GM23338 (cell line): Measurements from ENCODE around the gene GRID1. TPM values are rescaled to one million over a fixed set of nuclear protein-coding genes. Genes with fewer than 3 reads are reported as not detected.
"Not testable (repeated sequence)": the region's sequence is repeated elsewhere in the genome, so short reads cannot be mapped to it uniquely, and the experiment has no call there.

Experiments
- ATAC-seq: fragments of 200-7000 bp; cut with Tn5 transposase; 3 replicates; pipeline ENCODE4 v1.9.1; 2020
- DNase-seq: peaks from one replicate; pipeline ENCODE4 v3.0.0-alpha.2; 2015; ENCODE audit warnings: low spot score
- H2AFZ ChIP-seq: fragments of 200-600 bp; sonication (generic); 2 replicates; pipeline ENCODE4 v1.8.0; 2016; ENCODE audit warnings: antibody characterized with exemption, mild to moderate bottlenecking, moderate library complexity
- H3F3A ChIP-seq: fragments of 200-600 bp; sonication (generic); replicated peaks from 2 replicates; pipeline ENCODE4 v1.8.0; 2017; ENCODE audit warnings: antibody characterized with exemption, mixed run types, low read depth
- H3K27ac ChIP-seq: fragments of 200-600 bp; sonication (generic); 2 replicates; pipeline ENCODE4 v1.6.1; 2016; ENCODE audit warnings: low read depth
- H3K27me3 ChIP-seq: fragments of 200-600 bp; sonication (generic); 2 replicates; pipeline ENCODE4 v1.8.0; 2016; ENCODE audit warnings: mild to moderate bottlenecking, mixed run types, moderate library complexity; ENCODE audit not compliant: insufficient read depth
- H3K36me3 ChIP-seq: fragments of 200-600 bp; sonication (generic); 2 replicates; pipeline ENCODE4 v1.8.0; 2016; ENCODE audit warnings: mild to moderate bottlenecking; ENCODE audit not compliant: insufficient read depth
- H3K4me1 ChIP-seq: fragments of 200-600 bp; sonication (generic); 2 replicates; pipeline ENCODE4 v1.8.0; 2016; ENCODE audit warnings: mild to moderate bottlenecking, moderate library complexity; ENCODE audit not compliant: insufficient read depth
- H3K4me2 ChIP-seq: fragments of 200-600 bp; sonication (generic); 2 replicates; pipeline ENCODE4 v1.7.1; 2017; ENCODE audit warnings: mixed run types
- H3K4me3 ChIP-seq: fragments of 200-600 bp; sonication (generic); 2 replicates; pipeline ENCODE4 v1.6.1; 2016; ENCODE audit warnings: mixed run types
- H3K79me2 ChIP-seq: fragments of 200-600 bp; sonication (generic); replicated peaks from 2 replicates; pipeline ENCODE4 v1.8.0; 2017; ENCODE audit warnings: mild to moderate bottlenecking; ENCODE audit not compliant: insufficient read depth
- H3K9me2 ChIP-seq: fragments of 200-600 bp; sonication (generic); 2 replicates; pipeline ENCODE4 v1.8.0; 2017; ENCODE audit not compliant: insufficient read depth
- H4K20me1 ChIP-seq: fragments of 200-600 bp; sonication (generic); replicated peaks from 2 replicates; pipeline ENCODE4 v1.8.0; 2017; ENCODE audit warnings: mild to moderate bottlenecking; ENCODE audit not compliant: insufficient read depth
- H3K27ac Mint-ChIP-seq: 2 replicates; pipeline ENCODE4 v1.8.0; 2020; ENCODE audit warnings: inconsistent platforms, mild to moderate bottlenecking, moderate library complexity, mixed read lengths
- H3K27me3 Mint-ChIP-seq: 3 replicates; pipeline ENCODE4 v1.8.0; 2022; ENCODE audit warnings: low read depth, mild to moderate bottlenecking, moderate library complexity, mixed read lengths, inconsistent platforms; ENCODE audit not compliant: insufficient read depth, poor library complexity
- H3K36me3 Mint-ChIP-seq: 3 replicates; pipeline ENCODE4 v1.8.0; 2021; ENCODE audit warnings: low read depth, mild to moderate bottlenecking, inconsistent platforms, moderate library complexity, mixed read lengths
- H3K4me1 Mint-ChIP-seq: 3 replicates; pipeline ENCODE4 v1.8.0; 2020; ENCODE audit warnings: mild to moderate bottlenecking, inconsistent platforms, mixed read lengths
- H3K4me3 Mint-ChIP-seq: 3 replicates; pipeline ENCODE4 v1.8.0; 2021; ENCODE audit warnings: moderate library complexity, mild to moderate bottlenecking, inconsistent platforms, mixed read lengths
- H3K9me3 Mint-ChIP-seq: 3 replicates; pipeline ENCODE4 v1.8.0; 2020; ENCODE audit warnings: moderate library complexity, mild to moderate bottlenecking, inconsistent platforms, mixed read lengths
- JUNB ChIP-seq: IDR thresholded peaks from one replicate; pipeline ENCODE4 v1.6.1; 2016; ENCODE audit warnings: antibody characterized with exemption; ENCODE audit not compliant: unreplicated experiment
- POLR2AphosphoS5 ChIP-seq: IDR thresholded peaks from 2 replicates; pipeline ENCODE4 v1.6.1; 2016; ENCODE audit warnings: antibody characterized with exemption, low read depth
- polyA plus RNA-seq: library from polyadenylated mRNA; unstranded; fragments of >200 nt; fragmentation: Nextera tagmentation; extraction: Ambion mirVana; gene quantifications from 2 replicates; pipeline ENCODE4 v1.2.1, GENCODE V29; 2016
- total RNA-seq: library from RNA; depleted of rRNA; stranded (reverse); fragments of >200 nt; shearing (Covaris generic); gene quantifications from 2 replicates; pipeline ENCODE4 v1.2.3, GENCODE V29; 2014
- TF ChIP-seq, protein P1 (sequence below), 2 experiments: fragments of 200-600 bp in 1 of 2; sonication (generic) in 1 of 2; conservative IDR thresholded peaks; 2 replicates each; pipeline versions ENCODE4 v1.5.1 to v1.6.1; 2016 to 2017; ENCODE audit warnings: antibody characterized with exemption in 2 of 2, low read depth in 2 of 2, mild to moderate bottlenecking in 2 of 2, moderate library complexity in 1 of 2
- TF ChIP-seq, protein P2 (sequence below): IDR thresholded peaks from 2 replicates; pipeline ENCODE4 v1.6.1; 2016; ENCODE audit warnings: antibody characterized with exemption

GRID1 gene
- total and polyA plus RNA-seq, 2 experiments from 2014 or later = 0.14 to 0.15 TPM

DNA sequence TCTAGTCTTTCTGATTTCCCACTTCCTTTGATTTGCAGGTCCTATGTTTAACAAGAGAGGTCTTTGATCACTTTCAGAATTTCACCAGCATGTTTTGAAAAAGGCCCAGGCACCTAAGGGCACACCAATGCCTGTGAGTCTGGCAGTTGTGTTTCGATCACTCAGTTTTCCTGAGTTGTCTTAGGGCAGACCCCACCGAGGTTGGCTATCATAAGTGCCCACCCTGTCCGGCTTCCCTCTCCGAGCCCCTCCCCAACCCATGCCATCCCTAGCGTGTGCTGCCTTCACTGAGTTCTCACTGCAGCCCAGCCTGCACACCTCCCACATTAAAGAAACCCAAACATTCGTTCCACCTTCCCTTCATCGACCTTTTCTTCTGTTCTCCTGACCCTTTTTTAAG, 257.9 kb downstream of the GRID1 start (continued):
- TF ChIP-seq, protein P1, sequence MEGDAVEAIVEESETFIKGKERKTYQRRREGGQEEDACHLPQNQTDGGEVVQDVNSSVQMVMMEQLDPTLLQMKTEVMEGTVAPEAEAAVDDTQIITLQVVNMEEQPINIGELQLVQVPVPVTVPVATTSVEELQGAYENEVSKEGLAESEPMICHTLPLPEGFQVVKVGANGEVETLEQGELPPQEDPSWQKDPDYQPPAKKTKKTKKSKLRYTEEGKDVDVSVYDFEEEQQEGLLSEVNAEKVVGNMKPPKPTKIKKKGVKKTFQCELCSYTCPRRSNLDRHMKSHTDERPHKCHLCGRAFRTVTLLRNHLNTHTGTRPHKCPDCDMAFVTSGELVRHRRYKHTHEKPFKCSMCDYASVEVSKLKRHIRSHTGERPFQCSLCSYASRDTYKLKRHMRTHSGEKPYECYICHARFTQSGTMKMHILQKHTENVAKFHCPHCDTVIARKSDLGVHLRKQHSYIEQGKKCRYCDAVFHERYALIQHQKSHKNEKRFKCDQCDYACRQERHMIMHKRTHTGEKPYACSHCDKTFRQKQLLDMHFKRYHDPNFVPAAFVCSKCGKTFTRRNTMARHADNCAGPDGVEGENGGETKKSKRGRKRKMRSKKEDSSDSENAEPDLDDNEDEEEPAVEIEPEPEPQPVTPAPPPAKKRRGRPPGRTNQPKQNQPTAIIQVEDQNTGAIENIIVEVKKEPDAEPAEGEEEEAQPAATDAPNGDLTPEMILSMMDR (conservative IDR thresholded peaks at IDR 0.05; ENCODE audit: low read depth in 2 of 2) = no peak

DNA sequence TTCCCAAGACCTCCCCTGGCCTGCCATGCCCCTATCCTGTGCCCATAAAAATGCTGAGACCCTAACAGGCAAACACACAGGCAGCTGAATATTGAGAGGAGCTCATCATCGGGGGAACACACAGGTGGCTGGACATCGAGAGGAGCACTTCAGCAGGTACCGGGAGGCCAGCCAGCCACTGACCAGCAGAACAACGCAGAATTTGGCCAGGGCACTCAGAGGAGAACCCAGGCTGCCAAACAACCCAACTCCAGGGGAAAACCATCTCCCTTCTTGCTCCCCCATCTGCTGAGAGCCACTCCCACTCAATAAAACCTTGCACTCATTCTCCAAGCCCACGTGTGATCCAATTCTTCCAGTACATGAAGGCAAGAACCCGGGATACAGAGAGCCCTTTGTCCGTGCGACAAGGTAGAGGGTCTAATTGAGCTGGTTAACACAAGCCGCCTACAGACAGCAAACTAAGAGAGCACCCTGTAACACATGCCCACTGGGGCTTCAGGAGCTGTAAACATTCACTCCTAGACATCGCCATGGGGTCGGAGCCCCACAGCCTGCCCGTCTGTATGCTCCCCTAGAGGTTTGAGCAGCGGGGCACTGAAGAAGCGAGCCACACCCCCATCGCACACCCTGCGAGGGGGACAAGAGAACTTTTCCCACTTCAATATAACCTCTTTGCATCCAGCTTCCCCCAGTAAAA, 258.8 kb downstream of the GRID1 start:
- H3K36me3 Mint-ChIP-seq, DNase-seq, H3K36me3 ChIP-seq, H3K27me3 Mint-ChIP-seq, ATAC-seq, H3F3A ChIP-seq, H3K27ac ChIP-seq, H3K4me1 Mint-ChIP-seq, H3K27me3 ChIP-seq, H3K9me2 ChIP-seq, H3K4me3 Mint-ChIP-seq, H3K4me1 ChIP-seq, H3K27ac Mint-ChIP-seq, H3K4me3 ChIP-seq, H3K4me2 ChIP-seq, H3K79me2 ChIP-seq, H4K20me1 ChIP-seq, H2AFZ ChIP-seq: not testable (repeated sequence)
- H3K9me3 Mint-ChIP-seq = peaks cover 36% of the 10 kb centered on the region

DNA sequence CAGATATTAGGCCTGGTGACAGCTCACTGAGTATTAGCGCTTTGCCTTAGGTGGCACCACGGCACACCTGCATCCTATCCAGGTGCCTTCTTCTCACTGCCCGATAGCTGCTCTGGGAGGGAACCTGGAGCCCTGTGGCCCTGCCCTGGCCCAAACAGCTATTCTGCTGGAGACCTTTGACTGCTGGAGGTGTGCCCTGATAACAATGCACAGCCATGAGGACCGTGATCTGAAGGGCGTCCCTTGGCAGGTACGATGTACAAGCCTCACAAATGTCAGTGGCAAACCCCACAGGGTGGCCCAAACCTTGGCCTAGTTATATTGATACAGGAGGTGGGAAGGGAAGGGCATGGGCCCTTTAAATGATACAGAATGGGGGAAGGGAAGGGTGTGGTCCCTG, 259.5 kb downstream of the GRID1 start:
- no peak for TF ChIP-seq POLR2AphosphoS5
- no peak for TF ChIP-seq JUNB
- DNase-seq (no peak), ATAC-seq (no peak)
- Mint-ChIP-seq H3K36me3 (no peaks in the 10 kb centered on the region; the same call in 2 of the 3 replicates), H3K27ac (no peak overlapping the region), H3K9me3 (peaks cover 34% of the 10 kb centered on the region), H3K4me3 (no peak overlapping the region), H3K4me1 (no peaks in the 10 kb centered on the region), H3K27me3 (peaks cover 7% of the 10 kb centered on the region)
- no peak overlapping the region for H3K27ac ChIP-seq
- H4K20me1 ChIP-seq = no peaks in the 10 kb centered on the region
- H3K4me3 ChIP-seq = no peak overlapping the region
- H3K4me2 ChIP-seq = no peak overlapping the region
- no peaks in the 10 kb centered on the region for H3K27me3 ChIP-seq
- H2AFZ ChIP-seq = no peak overlapping the region
- no peaks in the 10 kb centered on the region for H3K36me3 ChIP-seq
- no peaks in the 10 kb centered on the region for H3K9me2 ChIP-seq
- H3K79me2 ChIP-seq = no peaks in the 10 kb centered on the region
- no peaks in the 10 kb centered on the region for H3F3A ChIP-seq
- no peaks in the 10 kb centered on the region for H3K4me1 ChIP-seq

DNA sequence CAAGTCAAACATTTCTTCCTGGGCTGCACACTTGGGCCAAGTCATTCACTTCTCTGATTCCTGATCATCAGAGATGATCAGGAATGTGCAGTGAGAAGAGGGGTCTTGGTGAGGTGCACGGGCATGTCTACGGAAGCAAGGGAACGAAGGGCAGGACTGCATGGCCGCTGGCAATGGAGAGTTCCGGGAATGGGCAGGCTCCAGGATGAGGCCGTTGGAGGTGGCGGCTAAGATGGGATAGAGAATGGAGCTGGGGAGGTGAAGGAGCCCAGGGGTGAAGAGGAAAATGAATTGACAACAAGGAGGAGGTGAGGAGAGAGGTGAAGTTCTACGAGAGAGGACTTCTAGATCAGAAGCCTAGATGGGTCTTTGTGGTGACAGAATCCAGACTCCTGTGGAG, 260.0 kb downstream of the GRID1 start:
- Histone ChIP-seq H3K4me1 (no peaks in the 10 kb centered on the region), H3K4me2 (no peak overlapping the region), H3F3A (no peaks in the 10 kb centered on the region), H4K20me1 (no peaks in the 10 kb centered on the region), H3K9me2 (no peaks in the 10 kb centered on the region), H3K27me3 (no peaks in the 10 kb centered on the region), H3K79me2 (no peaks in the 10 kb centered on the region), H2AFZ (no peak overlapping the region), H3K27ac (no peak overlapping the region), H3K36me3 (no peaks in the 10 kb centered on the region), H3K4me3 (no peak overlapping the region)
- no peak overlapping the region for H3K4me3 Mint-ChIP-seq
- no peaks in the 10 kb centered on the region for H3K4me1 Mint-ChIP-seq
- DNase-seq (no peak), ATAC-seq (no peak)
- TF ChIP-seq, protein P2, sequence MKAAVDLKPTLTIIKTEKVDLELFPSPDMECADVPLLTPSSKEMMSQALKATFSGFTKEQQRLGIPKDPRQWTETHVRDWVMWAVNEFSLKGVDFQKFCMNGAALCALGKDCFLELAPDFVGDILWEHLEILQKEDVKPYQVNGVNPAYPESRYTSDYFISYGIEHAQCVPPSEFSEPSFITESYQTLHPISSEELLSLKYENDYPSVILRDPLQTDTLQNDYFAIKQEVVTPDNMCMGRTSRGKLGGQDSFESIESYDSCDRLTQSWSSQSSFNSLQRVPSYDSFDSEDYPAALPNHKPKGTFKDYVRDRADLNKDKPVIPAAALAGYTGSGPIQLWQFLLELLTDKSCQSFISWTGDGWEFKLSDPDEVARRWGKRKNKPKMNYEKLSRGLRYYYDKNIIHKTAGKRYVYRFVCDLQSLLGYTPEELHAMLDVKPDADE = no peak
- no peaks in the 10 kb centered on the region; the same call in 2 of the 3 replicates for H3K36me3 Mint-ChIP-seq
- peaks cover 7% of the 10 kb centered on the region for H3K27me3 Mint-ChIP-seq
- no peak overlapping the region for H3K27ac Mint-ChIP-seq
- H3K9me3 Mint-ChIP-seq = peaks cover 37% of the 10 kb centered on the region
